Natural killer cell treated with Interleukin-12 subunit alpha and Interleukin-12 subunit beta and Interleukin-15 and Interleukin-18, amount 100 ng/mL, for 72 hours (primary cell): ENCODE measurements around the gene SMCHD1. TPM values are rescaled to one million over a fixed set of nuclear protein-coding genes. Genes with fewer than 3 reads are reported as not detected.
"Not testable (repeated sequence)": the region's sequence is repeated elsewhere in the genome, so short reads cannot be mapped to it uniquely, and the experiment has no call there.

Experiments used
- ATAC-seq, 2 donors: fragments of 150-1000 bp; cut with Tn5 transposase in 1 of 2; sonication (Bioruptor Pico), chemical (Tn5 transposase) in 1 of 2; 2 replicates each; pipeline ENCODE4 v1.10.0; 2021
- DNase-seq: peaks from one replicate; pipeline ENCODE4 v3.0.0; 2022; ENCODE audit warnings: low spot score
- H3K27ac Mint-ChIP-seq, 2 donors: 1 replicate in 1 of 2; 2 replicates in 1 of 2; pipeline ENCODE4 v1.8.0; 2022; ENCODE audit warnings: mixed read lengths in 2 of 2, mild to moderate bottlenecking in 1 of 2, moderate library complexity in 1 of 2
- H3K27me3 Mint-ChIP-seq, 2 donors: 1 replicate in 1 of 2; 2 replicates in 1 of 2; pipeline ENCODE4 v1.8.0; 2022; ENCODE audit warnings: mixed read lengths in 2 of 2
- H3K36me3 Mint-ChIP-seq: one replicate; pipeline ENCODE4 v1.8.0; 2022; ENCODE audit warnings: mixed read lengths
- H3K4me1 Mint-ChIP-seq, 2 donors: 1 replicate in 1 of 2; 2 replicates in 1 of 2; pipeline ENCODE4 v1.8.0; 2022; ENCODE audit warnings: low read depth in 2 of 2, mixed read lengths in 2 of 2, mild to moderate bottlenecking in 1 of 2
- H3K4me3 Mint-ChIP-seq: one replicate; pipeline ENCODE4 v1.8.0; 2022; ENCODE audit warnings: mixed read lengths
- H3K9me3 Mint-ChIP-seq: 2 replicates; pipeline ENCODE4 v1.8.0; 2022; ENCODE audit warnings: mixed read lengths
- total RNA-seq, 2 donors: library from RNA; stranded (reverse); gene quantifications; one replicate each; pipeline ENCODE4 v1.2.3, GENCODE V29; 2022

The SMCHD1 gene
- total RNA-seq, 2 donors from 2014 or later, result 88.0 to 141 TPM

DNA sequence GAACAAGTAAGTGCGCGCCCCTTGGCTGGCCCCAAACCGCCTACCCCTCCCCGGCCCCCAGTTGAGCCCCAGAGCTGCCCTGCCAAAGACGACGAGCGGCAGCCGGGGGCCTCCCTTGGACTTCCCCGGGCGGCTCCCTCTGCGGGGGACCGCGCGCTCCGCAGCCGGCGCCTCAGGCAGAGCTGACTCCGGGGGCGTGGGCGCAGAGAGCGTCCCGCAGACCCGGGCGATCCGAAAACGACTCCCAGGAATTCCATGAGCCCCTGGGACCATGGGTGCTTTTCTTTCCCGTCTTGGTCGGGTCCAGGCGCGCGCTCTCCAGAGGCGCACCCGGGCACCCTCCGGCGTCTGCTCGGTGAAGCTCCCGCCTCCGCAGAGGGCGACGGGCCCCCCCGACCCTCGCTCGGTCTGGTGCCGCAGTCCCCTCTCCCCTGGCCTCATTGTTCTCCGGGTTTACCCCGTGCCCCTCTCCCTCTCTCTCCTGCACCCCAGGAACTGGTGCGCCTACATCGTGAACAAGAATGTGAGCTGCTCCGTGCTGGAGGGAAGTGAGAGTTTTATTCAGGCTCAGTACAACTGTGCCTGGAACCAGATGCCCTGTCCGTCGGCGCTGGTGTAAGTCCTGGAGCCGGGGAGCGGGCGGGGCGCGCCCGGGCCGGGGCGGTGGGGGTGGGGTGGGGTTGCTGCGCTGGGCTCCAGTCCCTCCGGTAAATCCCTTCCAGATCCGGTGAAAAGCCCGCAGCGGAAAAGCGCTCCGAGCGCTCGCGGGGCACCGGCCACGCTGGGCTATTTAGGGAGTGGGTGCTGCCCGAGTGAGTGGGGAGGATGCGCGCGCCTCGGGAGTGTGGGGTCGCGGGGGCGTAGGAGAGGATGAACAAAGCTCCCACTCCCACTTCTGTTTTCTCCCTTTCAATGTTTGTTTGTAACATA, 192.1 kb downstream of the SMCHD1 start:
- no peaks in the 10 kb centered on the region for H3K9me3 Mint-ChIP-seq
- no peak overlapping the region for H3K27ac Mint-ChIP-seq
- H3K4me1 Mint-ChIP-seq, result peaks cover 19 to 32% of the 10 kb centered on the region in 2 donors
- H3K36me3 Mint-ChIP-seq, result no peaks in the 10 kb centered on the region
- DNase-seq (peak; percentile 76), ATAC-seq (peak; percentile 71 to 85)
- peak overlapping the region; percentile 86 for H3K4me3 Mint-ChIP-seq
- H3K27me3 Mint-ChIP-seq, result peaks cover 30 to 50% of the 10 kb centered on the region in 2 donors

DNA sequence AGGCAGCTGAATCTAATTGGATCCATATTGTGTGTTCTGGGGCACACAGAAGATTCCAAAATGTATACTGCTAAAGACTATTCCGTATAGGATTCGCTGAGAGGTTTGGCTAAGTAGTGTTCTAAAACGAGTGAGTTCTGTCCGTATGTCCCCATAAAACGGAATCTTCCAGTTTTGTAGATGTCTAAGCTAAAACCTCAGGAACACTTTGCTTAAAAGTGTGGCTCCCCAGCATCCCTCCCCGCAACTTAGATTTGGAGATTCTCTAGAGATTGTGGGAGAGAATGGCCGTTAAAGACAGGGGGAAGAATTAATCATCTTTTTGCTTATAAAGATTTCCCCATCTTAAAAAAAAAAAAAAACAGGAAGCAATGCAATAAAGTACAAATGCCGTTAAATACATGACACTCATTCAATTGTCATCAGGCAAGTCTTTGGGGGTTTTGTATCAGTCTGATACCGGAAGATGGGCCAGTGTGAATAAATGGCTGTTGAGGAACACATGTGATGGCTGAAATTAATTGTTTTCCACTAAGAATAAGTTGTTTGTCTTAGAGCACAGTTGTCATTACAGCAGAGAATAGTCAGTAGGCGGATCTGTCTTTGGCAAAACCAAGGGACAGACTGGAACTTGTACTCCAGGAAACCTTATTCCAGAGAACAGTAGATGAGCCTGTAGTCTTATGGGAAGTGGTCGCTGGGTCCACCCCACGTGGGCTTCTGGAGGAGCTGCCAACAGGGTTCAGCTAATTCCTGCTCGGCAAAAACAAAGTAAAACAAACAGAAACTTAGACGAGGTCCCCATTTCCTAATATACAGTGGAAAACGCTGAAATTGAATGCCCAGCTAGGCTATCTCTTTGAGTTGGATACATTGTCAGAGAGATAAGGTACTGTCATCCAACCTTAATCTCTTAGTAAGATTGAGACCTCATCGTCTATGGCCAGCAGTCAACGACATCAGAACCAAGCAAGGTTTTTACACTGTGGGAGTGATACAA, 193.0 kb downstream of the SMCHD1 start:
- Mint-ChIP-seq H3K9me3 (no peaks in the 10 kb centered on the region), H3K36me3 (no peaks in the 10 kb centered on the region), H3K27ac (no peak overlapping the region), H3K27me3 (peaks cover 30 to 50% of the 10 kb centered on the region in 2 donors), H3K4me3 (peak overlapping the region; percentile 86), H3K4me1 (peaks cover 19 to 32% of the 10 kb centered on the region in 2 donors)
- no peak for ATAC-seq
- no peak for DNase-seq

DNA sequence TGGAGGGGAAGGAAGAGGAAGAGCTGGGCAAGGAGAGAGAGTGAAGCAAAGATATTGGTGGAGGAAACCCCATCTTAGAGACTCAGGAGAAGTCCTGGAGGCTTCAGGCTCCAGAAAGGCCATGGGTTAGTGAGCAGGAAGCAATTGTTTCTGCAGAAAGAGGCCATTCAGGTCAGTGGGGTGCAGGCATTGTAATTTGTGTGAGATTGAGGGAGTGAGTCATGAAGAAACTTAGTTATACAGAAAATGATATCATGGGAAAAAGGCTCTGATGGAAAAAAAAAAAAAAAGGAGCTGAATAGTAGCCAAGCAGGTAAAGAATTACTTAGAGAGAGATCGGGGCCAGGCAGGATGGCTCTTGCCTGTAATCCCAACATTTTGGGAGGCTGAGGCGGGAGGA, 195.3 kb downstream of the SMCHD1 start:
- H3K27ac Mint-ChIP-seq, result no peak overlapping the region
- peaks cover 25 to 39% of the 10 kb centered on the region in 2 donors for H3K27me3 Mint-ChIP-seq
- peaks cover 15 to 27% of the 10 kb centered on the region in 2 donors for H3K4me1 Mint-ChIP-seq
- no peak overlapping the region for H3K4me3 Mint-ChIP-seq
- ATAC-seq (no peak), DNase-seq (no peak)
- H3K9me3 Mint-ChIP-seq, result no peaks in the 10 kb centered on the region
- H3K36me3 Mint-ChIP-seq, result no peaks in the 10 kb centered on the region

DNA sequence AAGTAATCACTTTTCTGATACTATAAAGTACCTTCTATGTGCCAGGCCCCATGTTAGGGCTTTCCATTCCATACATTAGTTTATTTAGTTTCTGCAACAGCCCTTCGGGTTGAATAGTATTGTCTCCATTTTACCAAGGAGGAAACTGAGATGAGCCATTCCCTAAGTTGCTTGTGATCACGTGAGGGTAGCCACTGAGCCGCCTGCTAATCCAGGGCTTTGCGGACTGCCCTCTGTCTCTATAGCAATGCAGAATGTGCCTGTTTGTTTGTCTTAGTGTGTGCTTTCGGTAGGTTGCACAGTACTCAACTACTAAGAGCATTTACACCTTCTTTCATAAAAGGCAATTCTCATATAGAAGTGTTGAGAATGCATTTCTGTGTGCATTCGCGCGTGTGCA, 196.2 kb downstream of the SMCHD1 start:
- Mint-ChIP-seq H3K27ac (no peak overlapping the region), H3K36me3 (no peaks in the 10 kb centered on the region), H3K4me3 (no peak overlapping the region), H3K9me3 (no peaks in the 10 kb centered on the region), H3K27me3 (peaks cover 23 to 33% of the 10 kb centered on the region in 2 donors), H3K4me1 (peaks cover 8 to 25% of the 10 kb centered on the region in 2 donors)
- no peak for DNase-seq
- ATAC-seq, result no peak

DNA sequence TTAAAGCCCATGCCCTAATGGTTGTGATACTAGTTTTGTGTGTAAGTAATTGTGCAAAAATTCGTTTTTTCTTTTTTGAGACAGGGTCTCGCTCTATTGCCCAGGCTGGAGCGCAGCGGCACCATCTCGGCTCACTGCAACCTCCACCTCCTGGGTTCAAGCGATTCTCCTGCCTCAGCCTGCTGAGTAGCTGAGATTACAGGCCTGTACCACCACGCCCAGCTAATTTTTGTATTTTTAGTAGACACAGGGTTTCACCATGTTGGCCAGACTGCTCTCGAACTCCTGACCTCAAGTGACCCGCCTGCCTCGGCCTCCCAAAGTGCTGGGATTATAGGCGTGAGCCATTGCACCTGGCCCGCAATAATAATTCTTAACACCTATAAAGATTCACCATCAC, 196.9 kb downstream of the SMCHD1 start:
- peaks cover 23 to 33% of the 10 kb centered on the region in 2 donors for H3K27me3 Mint-ChIP-seq
- not testable (repeated sequence) for ATAC-seq, H3K4me3 Mint-ChIP-seq, H3K9me3 Mint-ChIP-seq, H3K27ac Mint-ChIP-seq, DNase-seq, H3K36me3 Mint-ChIP-seq
- peaks cover 7 to 24% of the 10 kb centered on the region in 2 donors for H3K4me1 Mint-ChIP-seq

DNA sequence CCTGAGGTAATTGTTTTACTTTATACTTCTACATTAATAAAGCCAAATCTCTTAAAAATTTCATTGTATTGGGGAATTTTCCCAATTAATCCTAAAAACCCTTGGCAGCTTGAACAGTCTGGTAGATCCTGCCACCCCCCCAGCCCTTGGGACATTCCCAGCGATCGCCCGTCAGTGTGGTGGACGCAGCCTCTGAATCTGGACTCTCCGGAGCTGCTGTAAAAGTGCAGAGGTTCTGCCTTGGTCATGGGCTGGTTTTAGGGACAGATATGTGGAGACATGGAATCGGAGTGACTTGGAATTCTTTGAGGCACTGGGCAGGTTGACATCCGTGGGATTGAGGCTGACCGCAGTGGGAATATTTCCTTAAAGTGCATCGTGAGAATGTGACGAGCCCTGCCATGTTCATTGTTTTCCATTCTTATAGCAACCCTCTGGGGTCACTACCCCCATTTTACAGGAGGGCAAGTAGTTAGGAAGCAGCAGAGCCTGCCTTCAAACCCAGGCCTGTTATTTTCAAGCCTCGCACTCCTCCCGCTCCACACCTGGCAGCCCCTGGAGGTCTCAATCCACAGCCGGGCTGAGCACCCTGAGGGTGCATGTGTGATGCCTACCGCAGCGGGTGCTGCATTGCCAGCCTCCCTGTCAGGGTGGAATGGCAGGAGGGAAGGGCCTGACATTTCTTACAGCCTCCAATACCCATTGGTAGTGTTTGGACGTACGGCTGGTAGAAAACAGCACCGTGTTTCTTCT, 197.8 kb downstream of the SMCHD1 start:
- H3K4me3 Mint-ChIP-seq, result no peak overlapping the region
- no peak for DNase-seq
- H3K27ac Mint-ChIP-seq, result no peak overlapping the region
- no peaks in the 10 kb centered on the region for H3K9me3 Mint-ChIP-seq
- H3K27me3 Mint-ChIP-seq, result peaks cover 18 to 25% of the 10 kb centered on the region in 2 donors
- no peaks in the 10 kb centered on the region for H3K36me3 Mint-ChIP-seq
- ATAC-seq, result no peak
- H3K4me1 Mint-ChIP-seq, result peaks cover 7 to 16% of the 10 kb centered on the region in 2 donors

DNA sequence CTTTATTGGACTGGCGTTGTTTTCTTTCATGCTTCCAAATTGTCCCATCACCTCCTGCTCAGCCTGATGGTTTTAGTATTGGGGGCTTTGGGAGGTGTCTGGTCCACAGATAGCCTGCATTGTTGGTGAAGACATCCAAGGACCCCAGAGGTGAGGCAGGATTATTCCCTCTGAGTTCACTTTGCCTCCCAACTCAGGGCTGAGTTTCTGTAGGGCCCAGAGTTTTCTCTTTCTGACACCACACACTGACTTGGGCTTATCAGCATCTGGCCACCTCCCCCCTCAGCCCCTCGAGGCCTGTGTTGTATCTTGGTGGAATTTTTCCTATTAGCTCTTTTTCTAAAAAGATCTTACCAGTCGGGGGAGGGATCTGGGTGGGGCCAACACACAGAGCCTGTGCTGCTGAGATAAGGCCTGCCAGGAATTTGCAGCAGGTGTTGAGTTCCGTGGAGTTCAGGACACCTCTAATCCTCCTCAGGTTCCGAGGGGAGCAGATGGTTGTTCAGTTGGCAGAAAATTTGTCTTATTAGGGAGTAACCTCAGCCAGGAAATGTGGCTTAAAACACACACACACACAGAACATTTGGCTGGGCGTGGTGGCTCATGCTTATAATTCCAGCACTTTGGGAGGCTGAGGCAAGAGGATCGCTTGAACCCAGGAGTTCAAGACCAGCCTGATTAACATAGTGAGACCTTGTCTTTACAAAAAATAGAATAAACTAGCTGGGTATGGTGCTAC, 198.6 kb downstream of the SMCHD1 start:
- H3K4me1 Mint-ChIP-seq, result peaks cover 5 to 11% of the 10 kb centered on the region in 2 donors
- ATAC-seq, result no peak
- H3K36me3 Mint-ChIP-seq, result no peaks in the 10 kb centered on the region
- no peak for DNase-seq
- no peaks in the 10 kb centered on the region for H3K9me3 Mint-ChIP-seq
- H3K27me3 Mint-ChIP-seq, result peaks cover 11 to 17% of the 10 kb centered on the region in 2 donors
- no peak overlapping the region for H3K27ac Mint-ChIP-seq
- no peak overlapping the region for H3K4me3 Mint-ChIP-seq

Other genes with a start within 250 kb of the SMCHD1 start
- 10 to 100 TPM; 17.5 to 22.3 TPM for gene METTL4, start 84.2 kb upstream of the SMCHD1 start, total RNA-seq
- 10 to 100 TPM; 24.5 to 52.3 TPM for gene NDC80, start 84.2 kb upstream of the SMCHD1 start, total RNA-seq
- gene EMILIN2, start 191.3 kb downstream of the SMCHD1 start, total RNA-seq, result 10 to 100 TPM; 20.8 to 49.1 TPM